Activated CD8-positive, alpha-beta memory T cell treated with anti-CD3 and anti-CD28 coated beads, Interleukin-2, amount 50 U/mL, for 4 hours (primary cell): ENCODE results near the gene C1orf21.

Source experiments
- DNase-seq: peaks from one replicate; pipeline ENCODE4 v3.0.0-alpha.2; 2020

Gene C1orf21

DNA sequence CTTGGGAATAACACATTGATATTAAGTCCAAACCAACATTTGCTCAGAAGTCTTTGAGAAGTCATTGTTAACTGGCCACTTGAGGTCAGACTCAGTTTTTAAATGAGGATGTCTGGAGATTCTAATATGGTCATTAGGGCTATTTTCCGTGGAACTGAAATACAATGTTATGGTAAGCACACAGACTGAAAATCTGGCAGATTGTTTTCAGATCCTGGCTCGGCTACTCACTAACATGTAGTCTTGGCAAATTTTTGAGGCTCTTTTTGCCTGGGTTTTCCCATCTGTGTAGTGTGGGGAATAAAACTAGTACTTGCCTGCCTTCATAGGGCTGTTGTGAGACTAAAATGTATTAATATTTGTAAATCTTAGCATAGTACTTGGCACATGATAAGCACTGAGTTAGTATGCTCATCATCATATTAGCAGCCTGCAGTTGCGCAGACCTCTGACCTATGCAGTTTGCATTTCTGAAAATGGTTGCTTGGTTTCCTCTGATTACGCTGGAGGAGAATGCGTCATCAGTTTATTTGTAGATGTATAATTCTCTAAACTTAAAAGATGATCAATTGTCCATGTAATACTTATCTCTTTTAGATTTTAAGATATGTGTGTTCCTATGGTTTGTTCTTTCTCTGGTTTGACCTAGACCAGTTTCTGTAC lies 100.8 kb downstream of the C1orf21 start:
- no peak for DNase-seq

DNA sequence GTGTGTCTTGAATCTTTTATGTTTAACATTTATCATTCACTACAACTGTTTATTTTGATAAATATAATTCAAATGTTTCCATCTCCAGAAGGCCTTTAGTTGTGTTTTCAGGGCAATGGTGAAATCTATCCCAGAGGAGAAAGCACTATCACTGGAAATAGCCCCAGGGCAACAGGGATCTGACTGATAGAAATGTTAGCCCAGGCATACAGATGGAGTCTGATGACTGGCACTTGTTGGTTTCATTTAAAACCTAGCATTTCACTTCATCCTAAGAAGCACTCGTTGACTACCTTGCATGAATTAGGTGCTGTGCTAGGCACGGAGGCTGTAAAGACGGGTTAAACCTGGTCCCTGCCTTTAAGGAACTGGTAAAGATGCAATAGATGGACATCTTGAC lies 103.1 kb downstream of the C1orf21 start:
- DNase-seq, result no peak

DNA sequence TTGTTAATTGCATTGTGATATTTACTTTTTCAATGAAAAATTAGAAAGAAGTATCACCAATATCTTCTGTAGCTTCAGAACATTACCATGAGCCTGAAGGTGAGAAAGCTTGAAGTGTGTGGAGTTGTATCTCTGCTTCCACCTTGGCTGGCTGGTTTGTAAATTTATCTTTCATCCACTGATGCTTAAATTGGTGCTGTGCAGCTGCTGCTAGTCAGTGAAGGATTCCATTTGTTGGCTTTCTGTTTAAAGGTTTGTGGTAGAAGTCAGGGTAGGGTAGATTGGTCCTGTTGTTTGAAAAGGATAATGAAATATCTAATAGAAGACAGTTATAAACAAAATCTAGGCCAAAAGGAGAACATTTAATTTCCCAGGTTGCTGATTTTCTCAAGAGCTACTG lies 105.7 kb downstream of the C1orf21 start:
- no peak for DNase-seq

DNA sequence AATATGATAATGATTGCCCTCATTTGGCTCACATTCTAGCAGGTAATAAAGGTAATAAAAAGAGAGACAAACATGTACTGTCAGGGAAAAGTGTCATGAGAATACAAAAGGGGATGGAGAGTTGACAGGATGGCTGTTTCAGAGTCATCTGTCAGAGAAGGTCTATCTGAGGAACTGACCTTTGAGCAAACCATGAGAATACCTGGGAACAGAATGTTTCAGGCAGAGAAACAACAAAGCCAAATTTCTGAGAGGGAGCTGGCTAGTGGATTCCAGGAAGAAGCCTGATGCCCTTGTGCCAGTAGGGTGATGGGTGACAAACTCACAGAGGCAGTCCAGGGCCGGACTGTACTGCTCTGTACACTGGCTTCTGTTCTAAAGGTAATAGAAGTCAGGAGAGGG lies 107.2 kb downstream of the C1orf21 start:
- no peak for DNase-seq

DNA sequence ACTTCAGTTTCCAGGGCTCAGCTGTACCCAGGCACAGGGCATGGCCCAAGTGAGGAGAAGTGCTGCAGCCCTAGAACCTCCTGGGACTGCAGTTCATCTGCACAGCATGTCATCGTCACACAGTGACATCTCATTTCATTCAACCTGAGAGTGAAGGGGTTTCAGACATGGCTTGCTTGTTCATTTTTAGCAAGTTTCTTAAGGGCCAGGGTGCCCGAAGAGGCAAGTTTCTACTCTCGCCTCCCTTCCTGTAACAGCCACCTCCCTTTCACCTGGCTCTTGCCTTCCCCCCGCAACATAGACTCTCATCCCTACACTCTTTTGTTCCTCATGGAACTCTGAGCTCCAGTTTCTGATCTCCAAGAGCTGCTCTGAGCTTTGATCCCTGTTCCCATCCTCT lies 108.1 kb downstream of the C1orf21 start:
- DNase-seq, result no peak

DNA sequence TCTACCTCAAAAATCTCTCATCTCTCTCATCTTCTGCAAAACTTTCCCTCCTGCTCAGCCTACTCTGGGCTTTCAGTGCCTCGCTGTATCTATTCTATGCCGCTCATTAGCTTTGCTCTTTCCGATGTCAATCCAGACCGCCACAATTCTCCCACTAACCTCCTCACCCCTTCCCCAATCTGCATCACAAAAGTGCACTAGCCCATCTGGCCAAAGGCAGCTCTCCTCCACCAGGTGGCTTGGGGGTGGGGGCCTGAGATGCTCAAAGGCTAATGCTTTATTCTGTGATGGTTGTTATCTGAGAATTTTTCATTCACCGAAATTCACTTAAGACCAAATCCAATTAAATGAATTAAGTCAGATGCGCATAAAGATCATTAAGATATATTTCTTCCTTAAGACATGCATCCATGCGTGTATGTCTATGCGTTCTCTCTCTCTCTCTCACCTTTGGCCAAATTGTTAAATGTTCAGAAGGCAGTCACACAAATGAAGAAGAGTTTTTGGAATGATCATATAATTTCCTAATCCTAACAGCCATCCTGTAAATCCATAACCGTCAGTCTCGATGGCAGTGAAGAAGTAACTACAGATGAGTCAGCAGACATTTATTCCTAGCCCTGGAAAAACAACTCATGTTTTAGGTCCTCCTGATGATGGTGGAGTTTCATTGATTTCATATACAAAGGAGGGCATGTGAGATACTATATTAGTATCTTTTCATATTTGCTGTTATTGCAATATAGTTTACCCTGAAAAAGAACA lies 111.3 kb downstream of the C1orf21 start:
- no peak for DNase-seq

DNA sequence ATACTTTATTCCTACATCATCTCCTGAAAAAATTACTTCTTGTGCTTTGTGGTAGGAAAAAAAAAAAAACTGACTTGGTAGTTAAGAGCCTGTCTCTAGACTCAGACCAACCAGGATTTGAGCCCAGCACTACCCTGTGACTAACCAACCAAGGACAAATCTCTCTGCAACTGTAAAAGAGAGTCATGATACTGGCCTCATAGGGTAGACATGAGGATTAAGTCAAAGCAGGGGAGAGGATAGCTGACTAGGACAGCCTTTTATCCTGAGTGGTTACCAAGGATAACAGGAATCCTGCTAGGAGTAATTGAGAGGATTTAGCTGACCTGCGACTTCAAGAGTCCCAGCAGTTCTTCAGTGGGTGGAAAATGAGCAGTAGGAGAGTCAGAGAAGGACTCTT lies 112.8 kb downstream of the C1orf21 start:
- DNase-seq, result no peak

DNA sequence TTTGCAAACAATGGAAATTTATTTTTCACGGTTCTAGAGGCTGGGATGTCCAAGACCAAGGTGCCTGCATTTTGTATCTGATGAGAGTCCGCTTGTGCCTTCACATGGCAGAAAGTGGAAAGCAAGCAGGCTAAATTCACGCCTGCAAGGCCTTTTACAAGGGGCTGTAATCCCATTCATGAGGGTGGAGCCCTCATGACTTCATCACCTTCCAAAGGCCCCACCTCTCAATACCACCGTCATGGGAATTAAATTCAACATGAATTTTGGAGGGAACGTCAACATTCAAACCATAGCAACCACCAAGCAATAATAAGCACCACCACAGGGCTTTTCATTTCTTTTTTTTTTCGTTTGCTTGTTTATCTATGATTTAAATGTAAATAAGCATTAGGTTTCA lies 115.3 kb downstream of the C1orf21 start:
- DNase-seq, result no peak

DNA sequence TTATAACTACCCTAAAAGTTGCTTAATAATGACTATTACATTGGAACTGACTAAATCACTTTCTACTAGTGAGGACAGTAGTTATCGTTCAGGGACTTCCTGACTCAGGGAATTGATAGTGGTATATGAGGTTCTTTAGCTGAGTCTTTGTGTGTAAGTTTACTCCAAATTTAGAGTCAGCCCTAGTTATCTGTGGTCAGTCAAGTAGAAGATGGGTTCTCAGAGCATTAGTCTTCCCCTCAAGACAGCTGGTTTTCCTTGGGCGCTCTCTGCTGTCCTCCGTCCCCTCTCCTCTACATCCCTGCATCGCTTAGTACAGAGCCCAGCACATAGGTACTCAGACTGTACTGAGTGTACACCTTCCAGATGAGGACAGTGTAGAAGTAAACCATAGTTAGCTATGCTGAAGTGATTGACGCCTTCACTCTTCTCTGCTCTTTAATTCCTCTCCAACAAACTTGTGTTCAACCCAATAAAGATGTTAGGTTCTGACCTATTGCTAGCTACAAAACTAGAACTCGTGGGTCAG lies 116.5 kb downstream of the C1orf21 start:
- no peak for DNase-seq

DNA sequence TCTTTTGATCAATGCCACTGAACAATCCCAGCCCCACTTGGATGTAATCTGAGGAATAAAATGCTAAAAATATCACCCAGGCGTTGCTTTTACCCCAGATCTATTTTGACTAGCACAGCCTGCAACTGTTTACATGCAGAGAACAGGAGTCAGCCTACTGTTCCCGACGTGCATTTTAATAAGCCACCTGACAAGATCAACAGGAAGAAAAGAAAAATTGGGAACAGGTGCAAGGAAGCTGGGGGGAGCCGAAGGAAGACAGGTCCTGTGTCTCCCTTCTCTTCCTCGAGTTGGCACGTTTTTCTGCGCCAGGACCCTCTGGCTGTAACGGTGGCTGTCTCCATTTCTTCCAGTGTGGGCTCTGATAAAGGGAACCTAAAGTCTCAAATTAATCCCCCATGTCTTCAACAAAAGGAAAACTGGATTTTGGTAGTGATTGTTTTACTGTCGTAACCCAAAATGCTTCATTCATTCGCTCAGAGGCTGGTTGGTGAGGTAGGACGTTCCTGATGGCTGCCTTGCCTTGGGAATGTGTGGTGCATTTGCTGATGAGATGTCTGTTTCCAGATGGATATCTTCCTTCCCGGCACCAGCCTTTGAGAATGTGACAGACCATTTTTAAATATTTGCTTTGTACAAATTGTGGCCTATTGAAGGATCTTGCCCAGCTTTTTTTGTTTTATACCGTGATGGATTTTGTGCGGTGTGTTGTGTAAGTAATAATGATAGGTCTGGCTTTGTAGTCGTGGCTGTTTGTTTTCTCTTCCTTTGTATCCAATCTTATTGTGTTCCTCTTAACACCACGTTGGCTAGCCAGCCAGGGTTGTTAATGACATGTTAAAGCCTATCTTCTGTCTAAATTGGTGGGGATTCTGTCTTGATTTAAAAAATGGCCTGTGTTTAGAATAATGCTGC lies 117.5 kb downstream of the C1orf21 start:
- DNase-seq, result no peak

DNA sequence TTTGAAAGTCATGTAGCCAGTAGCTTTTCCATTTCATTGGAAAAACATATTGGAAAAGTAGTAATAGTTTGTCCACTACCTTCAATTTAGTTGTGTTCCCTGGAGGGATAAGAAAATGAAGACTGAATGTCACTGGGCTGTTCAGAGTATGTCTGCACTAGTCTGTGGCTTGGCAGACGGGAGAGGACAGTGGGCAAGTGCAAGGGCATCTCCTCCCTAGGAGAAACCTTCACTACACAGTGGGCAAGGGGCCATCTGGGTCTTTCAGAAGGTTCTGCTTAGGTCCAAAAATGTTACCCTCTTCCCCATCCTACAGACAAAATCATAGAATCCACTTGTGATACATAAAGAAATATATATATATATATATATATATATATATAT lies 118.1 kb downstream of the C1orf21 start:
- DNase-seq, result no peak

DNA sequence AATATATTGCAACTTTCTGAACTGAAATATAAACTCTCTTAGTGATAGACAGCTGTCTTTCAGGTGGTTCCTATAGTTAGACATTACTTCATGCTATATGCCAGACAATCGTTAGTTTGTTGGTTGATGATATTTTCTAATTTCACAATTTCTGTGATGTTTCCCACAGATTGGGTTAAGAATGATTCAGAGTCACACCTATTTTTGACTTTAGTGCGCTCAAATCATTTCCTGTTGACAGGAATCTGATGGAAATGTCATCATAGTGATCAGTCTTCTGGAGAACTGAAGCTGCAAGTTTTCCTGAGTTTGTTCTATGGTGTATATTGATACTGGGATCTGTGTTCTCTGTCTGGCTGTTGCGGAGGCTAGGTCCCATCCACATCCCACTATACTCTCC lies 119.7 kb downstream of the C1orf21 start:
- DNase-seq, result no peak

DNA sequence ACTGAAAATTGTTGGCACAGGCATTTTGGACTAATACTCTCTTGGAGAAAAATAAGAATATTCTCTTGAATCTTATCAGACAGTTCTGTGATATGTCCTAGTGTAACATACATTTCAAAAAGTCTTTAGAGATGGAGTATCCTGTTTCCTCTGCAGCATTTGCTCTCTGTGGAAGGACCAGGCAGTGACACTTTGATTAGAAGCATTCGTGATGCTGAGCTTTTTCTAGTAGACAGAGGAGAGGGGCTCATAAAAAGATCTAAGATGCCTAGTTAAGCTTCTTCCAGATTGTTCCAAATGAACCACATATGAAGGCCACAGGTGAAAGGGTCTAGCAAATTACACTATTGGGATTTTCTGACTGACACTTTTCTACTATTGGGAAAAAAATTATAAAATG lies 120.3 kb downstream of the C1orf21 start:
- DNase-seq, result no peak

DNA sequence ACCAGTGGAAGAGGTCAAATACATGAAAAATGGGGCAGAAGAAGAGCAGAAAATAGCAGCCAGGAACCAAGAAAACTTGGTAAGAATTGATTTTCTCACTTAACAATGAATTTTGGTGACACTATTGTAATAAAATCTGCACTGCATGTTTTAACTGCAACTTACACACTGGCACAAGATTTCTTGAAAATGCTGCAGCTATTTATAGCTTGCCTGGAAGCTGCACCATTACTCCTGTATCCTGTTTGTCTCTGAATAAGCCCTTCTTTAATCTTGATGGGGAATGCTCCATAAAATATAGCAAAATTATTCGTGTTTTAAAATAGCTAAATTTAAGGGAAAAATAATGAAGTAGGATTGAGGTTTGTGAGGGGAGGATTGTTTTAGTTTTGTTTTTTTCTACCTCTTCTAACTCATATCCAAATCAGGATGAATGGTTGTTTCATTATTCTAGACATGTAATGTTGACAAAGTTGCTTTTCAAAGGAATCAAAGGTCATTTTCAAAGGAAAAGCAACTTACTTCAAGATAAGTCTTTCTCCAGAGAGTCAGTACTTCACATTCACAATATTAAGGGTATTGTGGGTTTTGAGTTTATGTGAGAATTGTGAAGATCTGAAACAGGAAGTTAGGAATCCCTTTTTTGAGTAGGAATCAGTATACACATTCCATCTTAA lies 120.9 kb downstream of the C1orf21 start:
- DNase-seq, result no peak

DNA sequence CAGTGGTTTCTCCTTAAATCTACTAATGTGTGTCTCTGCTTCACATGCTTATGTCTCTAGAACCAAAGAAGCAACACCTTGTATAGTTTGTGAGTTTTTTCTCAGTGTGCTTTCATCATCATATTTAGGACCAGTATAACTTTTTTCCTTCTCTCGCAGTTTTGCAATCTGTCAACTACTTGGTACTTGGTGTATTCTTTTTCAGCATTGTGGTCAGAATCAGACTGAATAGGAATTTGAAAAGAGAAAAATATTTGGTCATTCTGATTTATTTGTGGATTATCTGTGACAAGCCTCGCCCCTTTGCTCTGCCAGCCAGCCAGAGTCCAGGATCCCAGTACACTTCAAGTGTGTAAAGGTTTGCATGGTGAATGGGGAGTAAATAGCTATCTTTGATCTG lies 122.3 kb downstream of the C1orf21 start:
- DNase-seq, result no peak

DNA sequence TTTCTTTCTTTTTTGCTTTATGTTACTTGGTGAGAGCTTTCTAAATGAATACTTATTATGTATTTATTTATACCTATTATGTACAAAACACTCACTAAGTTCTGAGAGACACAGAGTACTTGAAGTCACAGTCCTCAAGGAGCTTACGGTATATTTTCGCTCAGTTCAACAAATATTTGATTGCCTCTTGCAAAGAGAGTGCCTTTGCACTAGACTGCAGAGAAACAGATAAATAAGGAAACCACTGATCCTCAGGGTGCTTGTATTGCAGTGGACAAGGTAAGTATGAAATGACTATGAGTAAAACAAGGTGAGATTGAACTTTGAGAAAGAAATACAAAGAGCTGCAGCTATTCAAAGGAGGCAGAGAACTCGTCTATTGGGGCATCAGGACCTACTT lies 123.3 kb downstream of the C1orf21 start:
- DNase-seq, result no peak

DNA sequence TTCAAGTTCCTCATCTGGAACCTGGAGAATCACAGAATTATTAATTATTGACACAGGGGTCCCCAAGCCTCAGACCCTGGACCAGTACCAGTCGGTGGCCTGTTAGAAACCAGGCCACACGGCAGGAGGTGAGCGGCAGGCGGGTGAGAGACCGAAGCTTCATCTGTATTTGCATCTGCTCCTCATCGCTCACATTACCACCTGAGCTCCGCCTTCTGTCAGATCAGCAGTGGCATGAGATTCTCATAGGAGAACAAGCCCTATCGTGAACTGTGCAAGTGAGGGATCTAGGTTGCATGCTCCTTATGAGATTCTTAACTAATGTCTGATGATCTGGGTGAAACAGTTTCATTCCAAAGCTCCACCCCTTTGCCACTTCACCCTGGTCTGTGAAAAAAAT lies 125.9 kb downstream of the C1orf21 start:
- no peak for DNase-seq

DNA sequence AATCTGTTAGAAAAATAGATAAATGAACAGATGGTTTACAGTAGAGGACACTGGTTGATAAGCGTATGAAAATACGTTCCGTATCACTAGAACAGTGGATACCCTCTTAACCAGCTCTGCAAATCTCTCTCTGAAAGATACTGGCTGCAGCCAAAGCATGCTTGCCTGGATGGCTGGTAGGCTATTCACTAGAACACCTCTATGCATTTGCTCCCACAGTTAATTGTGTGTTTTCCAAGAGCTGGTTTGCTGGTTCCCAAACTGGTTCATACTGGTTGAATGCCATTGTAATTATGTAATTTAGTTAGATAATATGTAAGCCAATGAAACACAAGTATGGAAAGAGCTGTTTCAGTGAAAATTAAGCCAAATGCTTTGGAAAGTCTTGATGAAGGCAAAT lies 126.6 kb downstream of the C1orf21 start:
- no peak for DNase-seq

DNA sequence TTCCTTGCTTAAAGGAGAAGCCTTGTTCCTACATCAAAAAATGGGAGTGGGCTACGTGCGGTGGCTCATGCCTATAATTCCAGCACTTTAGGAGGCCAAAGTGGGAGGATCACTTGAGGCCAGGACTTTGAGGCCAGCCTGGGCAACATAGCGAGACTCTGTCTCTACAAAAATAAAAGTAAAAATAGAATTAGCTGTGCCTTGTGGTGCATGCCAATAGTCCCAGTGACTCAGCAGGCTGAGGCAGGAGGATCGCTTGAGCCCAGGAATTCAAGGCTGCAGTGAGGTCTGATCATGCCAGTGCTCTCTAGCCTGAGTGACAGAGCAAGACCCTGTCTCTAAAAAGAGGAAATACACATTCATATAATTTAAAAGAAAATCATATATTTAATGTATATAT lies 127.1 kb downstream of the C1orf21 start:
- no peak for DNase-seq

DNA sequence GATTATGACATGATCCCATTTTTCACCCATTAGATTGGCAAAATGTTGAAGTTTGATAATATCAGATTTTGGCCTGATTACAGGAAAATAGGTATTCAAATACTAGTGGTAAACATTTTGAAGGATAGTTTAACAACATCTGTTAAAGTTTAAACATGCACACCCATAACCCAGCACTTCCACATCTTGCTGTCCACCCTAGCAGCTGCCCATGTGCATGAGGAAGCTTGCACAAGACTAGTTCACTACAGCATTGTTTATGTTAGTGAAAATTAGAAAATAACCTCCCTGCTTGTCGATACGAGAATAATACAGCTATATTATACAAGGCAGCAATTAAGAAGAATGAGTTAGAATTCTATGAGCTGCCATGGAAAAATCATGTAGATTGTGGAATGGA lies 127.6 kb downstream of the C1orf21 start:
- no peak for DNase-seq

DNA sequence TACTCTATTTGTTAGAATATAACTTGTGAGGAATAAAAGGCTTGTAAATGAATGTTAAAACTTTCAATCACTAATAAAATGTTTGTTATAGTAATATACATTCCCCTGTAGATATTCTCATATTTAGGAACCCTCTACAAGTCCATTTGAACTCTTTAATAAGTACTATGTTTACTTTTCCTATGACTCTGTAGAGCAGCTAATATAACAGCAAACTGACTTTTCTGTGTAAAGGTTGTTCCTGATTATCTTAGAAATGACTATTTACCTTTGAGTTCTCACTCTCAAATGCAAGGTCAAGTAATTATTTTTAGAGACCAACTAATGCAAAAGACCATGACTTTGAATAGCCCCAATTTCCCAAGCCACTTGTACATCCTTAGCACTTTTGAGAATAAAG lies 130.3 kb downstream of the C1orf21 start:
- no peak for DNase-seq

DNA sequence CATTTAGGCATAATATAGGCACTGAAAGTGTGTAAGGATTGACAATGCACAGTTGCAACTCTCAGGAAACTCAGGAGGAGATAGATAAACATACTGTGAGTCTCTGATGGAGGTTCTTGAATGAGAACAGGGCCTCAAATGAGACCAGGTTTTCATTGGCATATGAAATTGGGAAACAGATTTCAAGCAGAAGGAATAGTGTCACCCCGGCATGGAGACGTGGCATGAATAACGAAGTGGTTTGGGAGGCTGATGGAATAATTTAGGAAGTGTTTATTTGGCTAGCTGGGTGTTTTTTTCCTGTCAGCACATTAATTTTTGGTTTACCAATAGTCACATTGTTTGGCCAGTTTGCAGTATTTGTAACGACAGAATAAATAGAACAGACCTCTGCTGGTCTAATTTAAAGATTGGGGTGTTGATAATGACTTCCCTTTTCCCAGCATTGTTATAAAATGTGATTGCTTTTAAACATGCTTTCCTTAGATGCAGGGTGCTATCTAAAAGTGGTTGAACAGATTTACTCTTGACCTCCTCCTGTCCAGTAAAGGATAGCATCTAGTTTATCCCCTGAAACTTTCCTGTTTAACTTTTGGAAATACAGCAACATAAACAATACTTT lies 132.0 kb downstream of the C1orf21 start:
- no peak for DNase-seq

DNA sequence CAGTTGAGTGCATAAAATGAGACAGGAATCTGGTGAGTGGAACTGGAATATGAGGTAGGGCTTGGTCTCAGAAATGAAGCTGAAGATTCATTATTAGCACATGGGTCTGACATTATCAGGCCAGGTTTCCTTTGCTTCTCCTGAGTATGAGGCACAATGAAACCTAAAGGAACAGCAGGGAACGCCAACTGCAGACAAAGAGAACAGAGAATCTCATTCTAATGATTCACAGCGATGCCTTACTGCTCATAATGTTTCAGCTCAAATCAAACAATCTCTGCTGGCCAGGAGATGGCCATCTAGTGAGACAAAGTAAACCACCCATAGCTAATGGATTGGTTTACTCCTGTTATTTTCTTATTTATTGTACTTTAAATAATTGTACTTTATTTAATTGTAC lies 133.5 kb downstream of the C1orf21 start:
- DNase-seq, result no peak
